Measurements from ENCODE around the gene ITM2B.

Gene ITM2B

DNA sequence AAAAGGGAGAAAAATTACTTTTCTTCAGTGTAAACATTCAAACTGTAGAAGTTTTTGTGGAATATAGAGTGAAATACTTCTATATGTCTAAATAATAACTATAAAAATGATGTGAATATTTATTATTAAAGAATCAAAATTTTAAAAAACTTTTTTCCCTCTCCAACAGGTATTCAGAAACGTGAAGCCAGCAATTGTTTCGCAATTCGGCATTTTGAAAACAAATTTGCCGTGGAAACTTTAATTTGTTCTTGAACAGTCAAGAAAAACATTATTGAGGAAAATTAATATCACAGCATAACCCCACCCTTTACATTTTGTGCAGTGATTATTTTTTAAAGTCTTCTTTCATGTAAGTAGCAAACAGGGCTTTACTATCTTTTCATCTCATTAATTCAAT is 28.0 kb downstream of the ITM2B start:
- H3K27me3 ChIP-seq (ENCODE audit: insufficient read depth, low read length): no peaks in the 10 kb centered on the region
- H3K36me3 ChIP-seq (ENCODE audit: insufficient read depth, low read length): peaks cover 59% of the 10 kb centered on the region
- H2AFZ ChIP-seq (ENCODE audit: low read length, unreplicated experiment): no peak overlapping the region
- H3K4me3 ChIP-seq (ENCODE audit: low read depth, low read length): no peak overlapping the region
- H3K27ac ChIP-seq (ENCODE audit: low read depth, low read length): no peak overlapping the region
- H3K79me2 ChIP-seq (ENCODE audit: control insufficient read depth, insufficient read depth, low read length, unreplicated experiment): no peaks in the 10 kb centered on the region
- H3K4me1 ChIP-seq (ENCODE audit: control insufficient read depth, insufficient read depth, low read length, unreplicated experiment): peaks cover 11% of the 10 kb centered on the region

DNA sequence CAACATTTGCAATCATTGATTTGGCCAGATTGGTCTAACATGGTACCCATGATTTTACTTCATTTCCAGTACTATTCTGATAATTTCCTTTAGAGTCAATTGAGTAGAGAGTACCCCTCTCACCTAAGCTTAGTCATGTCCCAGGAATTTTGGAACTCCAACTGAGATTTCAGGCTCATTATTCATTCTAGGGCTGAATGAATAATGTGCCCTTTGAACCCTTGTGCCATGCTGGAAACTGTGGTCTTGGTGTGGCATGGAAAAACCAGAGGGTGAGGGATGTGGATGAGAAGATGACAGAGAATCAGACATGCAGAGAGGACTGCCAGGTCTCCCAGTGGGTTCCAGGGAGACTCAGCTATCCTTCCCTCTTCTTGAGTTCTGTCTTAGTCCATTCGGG is 30.2 kb downstream of the ITM2B start:
- H3K27ac ChIP-seq (ENCODE audit: low read depth, low read length): no peak overlapping the region
- peaks cover 11% of the 10 kb centered on the region for H3K4me1 ChIP-seq (ENCODE audit: control insufficient read depth, insufficient read depth, low read length, unreplicated experiment)
- H2AFZ ChIP-seq (ENCODE audit: low read length, unreplicated experiment): no peak overlapping the region
- H3K27me3 ChIP-seq (ENCODE audit: insufficient read depth, low read length): no peaks in the 10 kb centered on the region
- H3K36me3 ChIP-seq (ENCODE audit: insufficient read depth, low read length): peaks cover 43% of the 10 kb centered on the region
- no peaks in the 10 kb centered on the region for H3K79me2 ChIP-seq (ENCODE audit: control insufficient read depth, insufficient read depth, low read length, unreplicated experiment)
- H3K4me3 ChIP-seq (ENCODE audit: low read depth, low read length): no peak overlapping the region

DNA sequence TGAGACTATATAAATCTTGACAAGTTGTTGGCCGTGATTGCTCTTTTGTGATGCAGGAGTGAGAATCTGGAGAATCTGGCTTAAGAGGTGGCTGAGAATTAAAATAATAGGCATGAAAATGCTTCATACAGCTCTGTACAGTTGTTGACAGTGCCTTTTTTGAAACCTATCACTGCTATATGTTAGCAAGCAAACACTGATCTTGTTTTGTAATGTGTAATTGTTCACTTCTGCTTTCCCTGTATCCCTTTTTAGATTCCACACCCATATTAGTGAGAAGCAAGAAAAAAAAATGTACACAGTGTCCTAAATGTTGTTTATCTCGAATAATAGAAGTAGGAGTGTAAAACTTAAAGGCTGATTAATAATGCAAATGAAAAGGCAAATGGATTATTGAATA is 31.1 kb downstream of the ITM2B start:
- Histone ChIP-seq H3K27me3 (ENCODE audit: insufficient read depth, low read length) (no peaks in the 10 kb centered on the region), H3K4me3 (ENCODE audit: low read depth, low read length) (no peak overlapping the region), H3K27ac (ENCODE audit: low read depth, low read length) (no peak overlapping the region), H2AFZ (ENCODE audit: low read length, unreplicated experiment) (no peak overlapping the region), H3K36me3 (ENCODE audit: insufficient read depth, low read length) (peaks cover 38% of the 10 kb centered on the region), H3K79me2 (ENCODE audit: control insufficient read depth, insufficient read depth, low read length, unreplicated experiment) (no peaks in the 10 kb centered on the region), H3K4me1 (ENCODE audit: control insufficient read depth, insufficient read depth, low read length, unreplicated experiment) (peaks cover 11% of the 10 kb centered on the region)

DNA sequence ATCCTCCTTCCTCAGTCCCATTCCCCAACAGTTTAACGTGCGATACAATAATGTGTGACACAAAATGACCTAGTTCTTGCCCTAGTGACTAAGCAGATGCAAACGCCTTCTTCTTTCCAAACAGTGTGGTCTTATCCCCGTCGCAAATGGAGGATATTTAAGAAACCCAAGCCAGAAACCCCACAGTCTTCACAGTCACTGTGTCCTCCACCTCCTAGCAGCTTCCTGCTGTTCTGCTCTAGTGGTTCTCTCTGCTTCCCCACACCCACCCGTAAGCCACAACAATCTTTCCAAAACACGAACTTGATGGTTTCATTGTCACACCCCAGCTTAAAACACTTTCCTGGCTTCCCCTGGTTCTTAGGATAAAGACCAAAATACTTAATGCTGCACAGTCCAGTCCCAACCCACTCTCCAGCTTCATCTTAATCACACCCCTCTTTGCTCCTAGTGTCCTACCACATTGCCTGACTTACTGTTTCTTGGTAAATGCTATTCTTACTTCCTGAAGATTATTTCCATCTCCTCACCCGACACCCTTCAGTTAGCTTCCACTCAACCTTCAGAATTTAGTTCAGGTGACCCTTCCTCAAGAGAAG is 32.3 kb downstream of the ITM2B start:
- Histone ChIP-seq H2AFZ (ENCODE audit: low read length, unreplicated experiment) (no peak overlapping the region), H3K27me3 (ENCODE audit: insufficient read depth, low read length) (no peaks in the 10 kb centered on the region), H3K36me3 (ENCODE audit: insufficient read depth, low read length) (peaks cover 34% of the 10 kb centered on the region), H3K4me3 (ENCODE audit: low read depth, low read length) (no peak overlapping the region), H3K4me1 (ENCODE audit: control insufficient read depth, insufficient read depth, low read length, unreplicated experiment) (peaks cover 11% of the 10 kb centered on the region), H3K79me2 (ENCODE audit: control insufficient read depth, insufficient read depth, low read length, unreplicated experiment) (no peaks in the 10 kb centered on the region), H3K27ac (ENCODE audit: low read depth, low read length) (no peak overlapping the region)

DNA sequence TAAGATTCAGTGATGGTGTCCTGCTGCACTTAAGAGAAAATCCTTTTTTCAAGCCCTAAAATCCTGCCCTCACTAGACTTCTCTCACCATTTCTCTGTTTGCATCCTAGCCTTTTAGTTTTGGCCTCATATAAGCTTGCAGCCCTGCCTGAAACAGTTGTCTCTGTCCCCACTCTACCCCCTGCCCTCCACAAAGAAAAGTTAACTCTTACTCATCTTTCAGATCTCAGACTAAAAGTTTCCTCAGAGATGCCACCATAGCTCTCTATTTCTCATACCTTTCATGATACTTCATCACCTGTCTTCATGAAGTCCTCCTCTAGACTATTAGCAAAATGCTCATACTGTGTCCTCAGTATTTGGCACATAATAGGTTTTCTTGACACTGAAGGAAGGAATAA is 33.1 kb downstream of the ITM2B start:
- Histone ChIP-seq H3K27me3 (ENCODE audit: insufficient read depth, low read length) (no peaks in the 10 kb centered on the region), H3K27ac (ENCODE audit: low read depth, low read length) (no peak overlapping the region), H2AFZ (ENCODE audit: low read length, unreplicated experiment) (no peak overlapping the region), H3K79me2 (ENCODE audit: control insufficient read depth, insufficient read depth, low read length, unreplicated experiment) (no peaks in the 10 kb centered on the region), H3K36me3 (ENCODE audit: insufficient read depth, low read length) (peaks cover 28% of the 10 kb centered on the region), H3K4me1 (ENCODE audit: control insufficient read depth, insufficient read depth, low read length, unreplicated experiment) (peaks cover 11% of the 10 kb centered on the region), H3K4me3 (ENCODE audit: low read depth, low read length) (no peak overlapping the region)

DNA sequence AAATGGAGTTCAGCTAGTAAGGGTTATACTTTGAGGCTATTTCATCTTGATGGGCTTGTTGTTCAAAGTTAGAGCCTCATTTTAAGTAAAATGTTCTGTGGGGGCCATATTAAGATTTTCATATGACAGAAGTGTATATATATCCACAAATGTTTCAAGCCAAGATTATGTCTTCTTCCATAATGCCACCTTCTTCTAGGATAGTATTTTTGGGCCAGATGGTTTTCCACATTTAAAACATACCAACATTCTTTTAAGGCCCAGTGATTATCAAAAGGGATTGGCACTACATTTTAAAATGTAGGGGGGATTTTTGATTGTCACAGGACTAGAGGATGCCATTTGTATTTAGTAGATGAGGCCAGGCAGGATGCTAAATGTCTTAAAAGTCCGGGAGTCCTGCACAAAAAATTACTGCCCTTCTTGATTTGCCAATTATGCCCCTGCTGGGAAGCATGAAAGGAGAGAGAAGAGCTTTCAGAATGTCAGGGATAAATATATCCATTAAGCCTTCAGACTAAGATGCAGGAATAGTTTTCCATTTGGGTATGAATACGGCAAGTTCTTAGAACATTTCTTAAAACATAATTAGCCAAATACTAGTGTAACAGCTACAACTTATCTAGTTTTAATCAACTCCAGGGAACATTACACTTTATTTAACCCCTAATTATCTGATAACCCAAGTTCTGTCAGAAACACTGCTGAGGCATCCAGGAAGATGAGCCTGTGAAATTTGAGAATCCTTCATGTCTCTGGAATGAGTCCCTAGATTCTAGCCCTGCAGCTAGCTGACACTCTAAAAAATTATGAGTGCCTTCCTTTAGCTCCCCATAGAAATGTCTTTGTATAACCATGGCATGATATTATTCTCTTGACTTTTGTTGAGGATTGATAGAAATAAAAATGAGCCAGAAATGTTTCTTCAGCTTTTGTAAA is 34.0 kb downstream of the ITM2B start:
- H3K27ac ChIP-seq (ENCODE audit: low read depth, low read length): no peak overlapping the region
- no peak overlapping the region for H2AFZ ChIP-seq (ENCODE audit: low read length, unreplicated experiment)
- H3K4me3 ChIP-seq (ENCODE audit: low read depth, low read length): no peak overlapping the region
- H3K4me1 ChIP-seq (ENCODE audit: control insufficient read depth, insufficient read depth, low read length, unreplicated experiment): peaks cover 11% of the 10 kb centered on the region
- no peaks in the 10 kb centered on the region for H3K27me3 ChIP-seq (ENCODE audit: insufficient read depth, low read length)
- peaks cover 22% of the 10 kb centered on the region for H3K36me3 ChIP-seq (ENCODE audit: insufficient read depth, low read length)
- H3K79me2 ChIP-seq (ENCODE audit: control insufficient read depth, insufficient read depth, low read length, unreplicated experiment): no peaks in the 10 kb centered on the region

DNA sequence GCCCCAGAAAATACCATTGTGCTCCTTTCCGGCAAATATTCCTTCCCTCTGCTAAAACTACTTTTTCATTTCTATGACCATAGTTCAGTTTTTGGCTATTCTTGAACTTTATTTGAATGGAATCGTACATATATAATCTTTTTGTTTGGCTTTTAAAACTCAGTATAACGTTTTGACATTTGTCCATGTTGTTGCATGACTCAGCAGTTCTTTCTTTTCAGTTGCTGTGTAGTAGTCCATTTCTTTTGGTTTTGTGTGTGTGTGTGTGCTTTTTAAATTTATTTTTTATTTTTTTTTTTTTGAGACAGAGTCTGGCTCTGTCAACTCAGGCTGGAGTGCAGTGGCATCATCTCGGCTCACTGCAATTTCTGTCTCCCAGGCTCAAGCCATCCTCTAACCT is 35.0 kb downstream of the ITM2B start:
- Histone ChIP-seq H3K27ac (ENCODE audit: low read depth, low read length) (no peak overlapping the region), H3K27me3 (ENCODE audit: insufficient read depth, low read length) (no peaks in the 10 kb centered on the region), H3K4me3 (ENCODE audit: low read depth, low read length) (no peak overlapping the region), H2AFZ (ENCODE audit: low read length, unreplicated experiment) (no peak overlapping the region), H3K36me3 (ENCODE audit: insufficient read depth, low read length) (peaks cover 12% of the 10 kb centered on the region; the same call in 1 of the 2 replicates), H3K4me1 (ENCODE audit: control insufficient read depth, insufficient read depth, low read length, unreplicated experiment) (peaks cover 4% of the 10 kb centered on the region), H3K79me2 (ENCODE audit: control insufficient read depth, insufficient read depth, low read length, unreplicated experiment) (no peaks in the 10 kb centered on the region)

DNA sequence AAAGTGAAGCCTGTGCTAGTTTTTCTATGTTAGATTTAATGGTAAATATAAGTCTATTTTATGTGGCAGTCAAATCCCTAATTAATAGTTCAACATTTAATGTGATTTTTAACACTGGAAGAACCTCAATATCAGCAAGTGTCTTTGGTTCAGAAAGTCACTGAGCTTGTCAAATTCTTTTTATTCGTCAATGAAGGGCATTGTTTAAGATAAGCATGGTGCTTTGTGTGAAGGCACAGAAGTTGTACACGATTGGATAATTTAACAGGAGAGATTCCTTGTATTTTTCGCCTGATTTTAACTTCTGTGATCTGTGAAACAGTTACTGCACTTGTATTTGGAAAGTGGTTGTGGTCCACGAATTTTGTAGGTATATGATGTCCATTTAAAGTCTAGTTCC is 40.3 kb downstream of the ITM2B start:
- no peaks in the 10 kb centered on the region for H3K4me1 ChIP-seq (ENCODE audit: control insufficient read depth, insufficient read depth, low read length, unreplicated experiment)
- H3K36me3 ChIP-seq (ENCODE audit: insufficient read depth, low read length): no peaks in the 10 kb centered on the region
- H2AFZ ChIP-seq (ENCODE audit: low read length, unreplicated experiment): no peak overlapping the region
- H3K4me3 ChIP-seq (ENCODE audit: low read depth, low read length): no peak overlapping the region
- H3K27me3 ChIP-seq (ENCODE audit: insufficient read depth, low read length): no peaks in the 10 kb centered on the region
- no peaks in the 10 kb centered on the region for H3K79me2 ChIP-seq (ENCODE audit: control insufficient read depth, insufficient read depth, low read length, unreplicated experiment)
- H3K27ac ChIP-seq (ENCODE audit: low read depth, low read length): no peak overlapping the region

DNA sequence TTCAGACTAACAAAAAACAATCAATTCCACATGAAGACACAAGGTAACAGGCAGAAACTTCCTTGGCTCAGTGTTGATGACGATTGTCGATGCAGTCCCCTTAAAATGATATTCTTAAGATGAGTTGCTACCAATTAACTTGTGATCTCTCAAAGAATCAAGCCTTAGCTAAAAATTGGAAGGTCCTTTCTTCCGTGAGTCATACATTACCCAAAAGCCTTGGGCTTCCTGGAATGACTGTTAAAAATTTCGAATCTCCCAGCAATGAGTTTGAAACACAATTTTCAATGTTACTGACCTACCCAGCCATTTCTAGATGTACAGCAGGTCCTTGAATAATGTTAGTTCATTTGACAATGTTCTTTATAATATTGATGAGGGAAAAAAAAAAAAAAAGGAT is 42.5 kb downstream of the ITM2B start:
- no peaks in the 10 kb centered on the region for H3K36me3 ChIP-seq (ENCODE audit: insufficient read depth, low read length)
- H3K4me1 ChIP-seq (ENCODE audit: control insufficient read depth, insufficient read depth, low read length, unreplicated experiment): no peaks in the 10 kb centered on the region
- H3K4me3 ChIP-seq (ENCODE audit: low read depth, low read length): no peak overlapping the region
- no peaks in the 10 kb centered on the region for H3K27me3 ChIP-seq (ENCODE audit: insufficient read depth, low read length)
- no peak overlapping the region for H2AFZ ChIP-seq (ENCODE audit: low read length, unreplicated experiment)
- H3K27ac ChIP-seq (ENCODE audit: low read depth, low read length): no peak overlapping the region
- H3K79me2 ChIP-seq (ENCODE audit: control insufficient read depth, insufficient read depth, low read length, unreplicated experiment): no peaks in the 10 kb centered on the region

DNA sequence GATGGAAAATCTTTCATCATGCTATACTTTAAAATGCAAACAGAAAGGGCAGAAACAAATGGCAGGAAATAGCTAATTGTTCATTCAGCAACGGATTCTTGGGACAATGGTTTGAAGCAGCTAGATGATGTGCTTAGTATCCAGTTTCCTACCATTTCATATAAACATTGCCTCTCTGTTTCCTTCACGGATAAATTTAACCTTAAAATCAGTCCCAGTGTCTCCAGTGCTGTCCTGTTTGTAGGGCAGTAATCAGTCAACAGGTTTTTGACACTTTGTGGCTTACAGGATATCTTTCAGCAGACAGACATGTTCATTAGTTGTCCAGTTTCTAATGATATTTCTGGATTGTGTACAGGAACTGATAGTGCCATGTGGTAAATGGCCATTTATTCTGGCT is 45.8 kb downstream of the ITM2B start:
- no peaks in the 10 kb centered on the region for H3K79me2 ChIP-seq (ENCODE audit: control insufficient read depth, insufficient read depth, low read length, unreplicated experiment)
- H3K4me1 ChIP-seq (ENCODE audit: control insufficient read depth, insufficient read depth, low read length, unreplicated experiment): no peaks in the 10 kb centered on the region
- no peak overlapping the region for H3K4me3 ChIP-seq (ENCODE audit: low read depth, low read length)
- no peak overlapping the region for H3K27ac ChIP-seq (ENCODE audit: low read depth, low read length)
- H3K36me3 ChIP-seq (ENCODE audit: insufficient read depth, low read length): no peaks in the 10 kb centered on the region
- H2AFZ ChIP-seq (ENCODE audit: low read length, unreplicated experiment): no peak overlapping the region
- no peaks in the 10 kb centered on the region for H3K27me3 ChIP-seq (ENCODE audit: insufficient read depth, low read length)

DNA sequence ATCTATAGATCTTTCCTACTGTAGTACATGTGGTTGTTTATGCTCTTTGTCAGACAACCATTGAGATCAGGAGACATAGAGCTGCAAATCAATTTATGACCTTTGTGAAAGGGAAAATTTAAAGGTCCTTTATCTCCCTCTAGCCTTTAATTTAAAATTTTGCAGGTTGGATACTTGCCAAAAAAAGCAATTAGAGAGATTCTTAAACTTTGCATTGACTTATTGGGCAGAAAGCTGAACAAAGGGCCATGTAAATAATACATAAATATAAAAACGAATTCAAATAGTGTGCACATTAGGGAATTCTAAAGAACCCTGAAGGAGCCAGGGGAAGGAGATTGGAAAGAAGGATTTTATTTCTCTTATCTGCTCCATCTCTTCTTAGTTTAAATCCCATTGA is 48.5 kb downstream of the ITM2B start:
- H3K27ac ChIP-seq (ENCODE audit: low read depth, low read length): no peak overlapping the region
- no peak overlapping the region for H3K4me3 ChIP-seq (ENCODE audit: low read depth, low read length)
- H3K79me2 ChIP-seq (ENCODE audit: control insufficient read depth, insufficient read depth, low read length, unreplicated experiment): no peaks in the 10 kb centered on the region

More for the DNA sequence above, 48.5 kb downstream of the ITM2B start:
- Histone ChIP-seq H2AFZ (ENCODE audit: low read length, unreplicated experiment) (no peak overlapping the region), H3K36me3 (ENCODE audit: insufficient read depth, low read length) (no peaks in the 10 kb centered on the region), H3K4me1 (ENCODE audit: control insufficient read depth, insufficient read depth, low read length, unreplicated experiment) (no peaks in the 10 kb centered on the region), H3K27me3 (ENCODE audit: insufficient read depth, low read length) (no peaks in the 10 kb centered on the region)
